Tibial nerve (tissue), 4 donors: ENCODE data around the gene MERTK.

Source experiments
- CTCF ChIP-seq, 5 experiments: fragments of 200-600 bp in 3 of 5; fragments of 450-650 bp in 2 of 5; sonication (generic) in 3 of 5; IDR thresholded peaks; one replicate each; pipeline ENCODE4 v1.5.1; 2016 to 2019; ENCODE audit warnings: antibody characterized with exemption in 5 of 5, mild to moderate bottlenecking in 3 of 5, moderate library complexity in 2 of 5
- EP300 ChIP-seq, 2 donors: sonication (generic); formaldehyde crosslinking; IDR thresholded peaks; one replicate each; pipeline ENCODE4 v1.6.1; 2017; ENCODE audit warnings: antibody characterized with exemption in 2 of 2, mild to moderate bottlenecking in 1 of 2

GRCh38 chr2:111923276-111923804, 24.9 kb downstream of the MERTK start:
- TF ChIP-seq CTCF (IDR thresholded peaks at IDR 0.05) (no peak), EP300 (IDR thresholded peaks at IDR 0.05) (no peak)
